IPS-NIHi11 (cell line): ENCODE data around the gene TRAM1L1.

Source experiments
- DNase-seq: peaks from one replicate; pipeline ENCODE4 v3.0.0; 2012; ENCODE audit warnings: mixed read lengths, low spot score

The TRAM1L1 gene

GRCh38 chr4:117084866-117085701, at the start of gene TRAM1L1:
Gene TRAM1L1, minus strand, starts transcription at chr4:117085576. Its CDS starts 183 bp downstream, at chr4:117085393.
- peak; percentile 88 for DNase-seq

GRCh38 chr4:117134386-117134785, 49.0 kb upstream of the TRAM1L1 start:
- peak; percentile 60 for DNase-seq

DNA sequence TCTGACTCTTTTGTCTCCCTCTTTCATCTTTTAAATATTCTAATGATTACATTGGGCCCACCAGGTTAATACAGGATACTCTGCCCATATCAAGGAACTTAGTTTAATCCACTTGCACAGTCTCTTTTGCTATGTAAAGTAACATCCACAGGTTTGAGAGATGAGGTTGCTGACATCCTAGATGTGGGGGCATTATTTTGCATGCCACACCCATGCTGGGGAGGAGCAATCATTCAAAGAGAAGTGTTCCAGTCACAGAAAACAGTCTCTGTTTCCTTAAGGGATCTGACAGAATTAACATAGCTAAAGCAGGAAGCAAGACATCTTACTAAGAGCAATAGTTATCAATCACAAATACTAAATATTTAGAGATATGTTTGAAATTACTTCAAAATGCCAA, 11.5 kb upstream of the TRAM1L1 start:
- peak; percentile 15 for DNase-seq

DNA sequence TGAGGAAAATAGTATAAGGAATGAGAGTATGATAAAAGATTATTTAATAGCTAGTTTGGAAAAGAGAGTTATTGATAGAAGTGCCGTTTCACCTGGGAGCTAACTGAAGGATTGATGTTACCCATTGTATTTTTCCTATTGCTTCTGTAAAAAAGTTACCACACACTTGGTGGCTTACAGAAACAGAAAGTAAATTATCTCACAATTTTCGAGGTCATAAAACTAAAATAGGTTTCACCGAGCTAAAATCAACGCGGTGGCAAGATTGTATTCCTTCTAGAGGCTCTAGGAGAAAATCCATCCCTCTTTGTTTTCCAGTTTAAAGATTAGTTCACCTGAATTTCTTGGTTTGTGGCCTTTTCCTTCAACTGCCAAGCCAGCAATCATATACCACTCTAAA, 11.1 kb upstream of the TRAM1L1 start:
- DNase-seq, result no peak

DNA sequence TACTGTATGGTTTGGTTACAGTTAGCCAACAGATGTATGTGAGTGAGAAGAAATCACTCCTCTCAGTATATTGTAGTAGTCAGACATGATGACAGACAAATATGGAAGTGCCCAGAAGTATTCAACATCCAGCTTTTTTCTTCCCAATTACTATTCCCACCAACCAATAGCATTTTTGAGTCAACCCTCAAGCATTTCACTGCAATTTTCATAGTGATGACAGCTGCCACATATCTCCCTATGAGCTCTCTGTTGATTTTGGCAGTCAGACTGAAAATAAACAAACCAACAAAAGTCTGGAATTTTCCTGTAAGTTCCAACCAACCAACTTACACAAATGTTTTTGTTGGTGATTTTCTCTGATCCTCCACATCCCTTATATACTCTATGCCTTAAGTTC, 8.2 kb upstream of the TRAM1L1 start:
- DNase-seq, result no peak

DNA sequence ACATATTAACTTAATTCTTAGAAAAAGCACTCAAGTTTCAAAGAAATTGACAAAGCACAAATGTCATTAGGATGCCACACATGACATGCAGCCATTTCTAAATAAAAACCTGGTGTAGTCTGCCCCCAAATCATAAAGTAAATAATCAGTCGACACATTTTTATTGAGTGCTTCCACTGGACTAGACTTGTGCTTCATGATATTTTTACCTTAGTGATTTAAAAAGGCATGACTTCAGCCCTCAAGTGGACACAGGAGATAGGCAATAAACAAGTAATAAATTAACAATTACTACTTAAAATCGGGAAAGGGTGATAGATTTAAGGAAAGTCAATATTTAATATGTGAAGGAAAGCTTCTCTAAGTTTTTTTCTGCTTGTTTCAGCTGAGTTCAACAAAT, 7.6 kb downstream of the TRAM1L1 start:
- DNase-seq, result no peak

DNA sequence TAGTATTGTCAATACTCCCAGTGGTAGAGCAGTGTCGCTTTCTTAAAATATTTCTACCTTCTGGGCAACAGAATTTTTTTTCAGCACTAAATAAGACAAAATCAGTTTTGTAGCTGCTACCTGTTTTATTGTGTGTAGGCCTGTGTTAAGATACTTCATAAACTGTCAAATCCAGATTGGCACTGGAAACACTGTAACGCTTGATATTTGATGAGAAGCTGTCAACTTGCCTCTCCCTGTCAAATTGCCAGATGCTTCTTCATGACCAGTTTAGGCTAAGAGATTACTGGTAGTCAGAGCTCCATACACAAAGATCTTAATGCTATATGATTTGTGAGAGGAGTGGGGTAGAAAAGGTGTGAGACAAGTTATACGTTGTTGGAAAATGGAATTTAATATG, 17.3 kb downstream of the TRAM1L1 start:
- DNase-seq, result no peak

DNA sequence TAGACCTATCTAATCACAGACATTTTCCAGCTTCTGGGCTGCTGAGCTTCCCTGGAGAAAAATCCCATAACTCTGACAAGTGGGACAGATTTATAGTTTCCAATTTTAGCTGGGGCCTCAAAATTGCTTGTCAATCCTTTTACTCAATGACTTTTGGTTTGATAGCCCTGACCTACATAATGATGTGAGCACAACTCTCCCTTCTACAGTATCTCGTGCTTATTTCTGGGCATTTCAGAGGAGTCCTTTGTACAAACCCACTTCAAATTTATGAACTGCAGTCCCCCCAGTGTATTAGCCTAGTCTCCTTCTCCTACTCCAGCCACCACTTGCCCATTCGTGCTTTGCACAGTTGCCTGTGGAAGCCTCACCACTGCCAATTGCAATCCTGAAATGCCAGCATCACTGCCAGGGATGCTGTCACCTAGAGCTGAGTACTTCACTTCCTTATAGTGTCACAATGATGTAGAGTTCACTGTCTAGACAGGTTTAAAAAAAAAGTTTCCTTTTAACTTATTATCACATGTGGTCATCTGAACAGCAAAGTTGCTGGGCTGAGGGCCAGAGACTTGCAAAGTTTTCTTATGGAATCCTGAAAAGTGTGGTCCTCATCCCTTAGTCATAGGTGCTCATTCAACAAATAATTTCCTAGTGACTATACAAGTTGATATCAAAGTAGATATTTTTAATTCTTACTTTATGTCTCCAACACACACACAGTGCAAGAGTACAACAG, 21.2 kb downstream of the TRAM1L1 start:
- DNase-seq, result no peak

DNA sequence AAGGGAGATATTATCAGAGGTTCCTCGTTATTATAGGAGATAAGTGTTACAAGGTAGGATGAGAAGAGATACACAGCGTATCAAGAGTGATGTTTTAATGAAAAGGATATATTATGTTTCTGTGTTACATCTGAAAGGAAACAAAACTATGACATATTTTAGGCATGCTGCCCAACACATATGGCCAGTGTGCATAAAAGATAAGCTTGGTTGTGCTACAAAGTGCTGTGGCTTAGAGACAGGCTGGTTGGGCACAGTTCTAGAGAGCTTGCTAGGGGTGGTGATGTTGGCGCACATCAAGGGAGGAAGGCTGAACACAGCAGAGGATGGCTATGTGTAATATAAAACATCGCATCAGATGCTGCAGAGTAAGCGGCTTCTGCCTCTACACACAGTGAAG, 42.4 kb downstream of the TRAM1L1 start:
- no peak for DNase-seq
